Stimulated activated CD4-positive, alpha-beta T cell treated with anti-CD3 and anti-CD28 coated beads, Interleukin-12 subunit alpha, Interleukin-12 subunit beta, amount 100 ng/mL, for 48 hours (primary cell): ENCODE data around the gene SLC35D3.
"Not testable (repeated sequence)": the region's sequence is repeated elsewhere in the genome, so short reads cannot be mapped to it uniquely, and the experiment has no call there.

Experiments
- DNase-seq, 3 donors: peaks; one replicate each; pipeline ENCODE4 v3.0.0-alpha.2; 2020; ENCODE audit warnings: low read depth in 2 of 3, low spot score in 1 of 3

Gene SLC35D3

GRCh38 chr6:136963259-136963658 is 41.2 kb downstream of the SLC35D3 start:
- DNase-seq = no peak

- DNase-seq = no peak
These were observed 42.3 kb downstream of the SLC35D3 start for GRCh38 chr6:136964398-136964797.

GRCh38 chr6:136967876-136968752 is 46.0 kb downstream of the SLC35D3 start:
- DNase-seq = peak; percentile 40 to 60 (median 54)

GRCh38 chr6:136968837-136969236 is 46.7 kb downstream of the SLC35D3 start:
- DNase-seq = no peak

- no peak for DNase-seq
These were observed 47.3 kb downstream of the SLC35D3 start for GRCh38 chr6:136969433-136969832.

- DNase-seq = no peak
These were observed 47.8 kb downstream of the SLC35D3 start for GRCh38 chr6:136969930-136970329.

- DNase-seq = no peak
These were observed 49.5 kb downstream of the SLC35D3 start for GRCh38 chr6:136971609-136972008.

GRCh38 chr6:136973781-136974180 is 51.7 kb downstream of the SLC35D3 start:
- DNase-seq = not testable (repeated sequence)
